Effector memory CD4-positive, alpha-beta T cell (primary cell): Measurements from ENCODE around the gene UGT2A3.

Experiments used
- DNase-seq, 3 donors: peaks; one replicate each; pipeline ENCODE4 v3.0.0-alpha.2; 2020
- H3K27ac ChIP-seq: 2 replicates; pipeline ENCODE4 v1.7.0; 2013; ENCODE audit warnings: mild to moderate bottlenecking, low read length, moderate library complexity; ENCODE audit not compliant: insufficient read depth, poor library complexity, severe bottlenecking
- H3K27me3 ChIP-seq: replicated peaks from 2 replicates; pipeline ENCODE4 v1.7.0; 2013; ENCODE audit warnings: mild to moderate bottlenecking, low read length; ENCODE audit not compliant: insufficient read depth, control insufficient read depth, poor library complexity, severe bottlenecking
- H3K36me3 ChIP-seq: 2 replicates; pipeline ENCODE4 v1.7.0; 2013; ENCODE audit warnings: mild to moderate bottlenecking, low read length, moderate library complexity; ENCODE audit not compliant: control insufficient read depth, insufficient read depth
- H3K4me1 ChIP-seq: 2 replicates; pipeline ENCODE4 v1.7.0; 2013; ENCODE audit warnings: low read length, mild to moderate bottlenecking; ENCODE audit not compliant: control insufficient read depth, insufficient read depth, poor library complexity, severe bottlenecking
- H3K4me3 ChIP-seq: 2 replicates; pipeline ENCODE4 v1.7.0; 2013; ENCODE audit warnings: low read length, low read depth, mild to moderate bottlenecking; ENCODE audit not compliant: insufficient read depth, poor library complexity, severe bottlenecking
- H3K9me3 ChIP-seq: 2 replicates; pipeline ENCODE4 v1.7.0; 2013; ENCODE audit warnings: mild to moderate bottlenecking, low read length, moderate library complexity; ENCODE audit not compliant: control insufficient read depth

Gene UGT2A3

GRCh38 chr4:68917016-68917415 lies 34.6 kb downstream of the UGT2A3 start:
- H3K9me3 ChIP-seq, result no peaks in the 10 kb centered on the region
- no peak overlapping the region for H3K4me3 ChIP-seq
- no peak overlapping the region for H3K27ac ChIP-seq
- DNase-seq, result no peak
- H3K27me3 ChIP-seq, result no peaks in the 10 kb centered on the region
- no peaks in the 10 kb centered on the region for H3K4me1 ChIP-seq
- H3K36me3 ChIP-seq, result no peaks in the 10 kb centered on the region

DNA sequence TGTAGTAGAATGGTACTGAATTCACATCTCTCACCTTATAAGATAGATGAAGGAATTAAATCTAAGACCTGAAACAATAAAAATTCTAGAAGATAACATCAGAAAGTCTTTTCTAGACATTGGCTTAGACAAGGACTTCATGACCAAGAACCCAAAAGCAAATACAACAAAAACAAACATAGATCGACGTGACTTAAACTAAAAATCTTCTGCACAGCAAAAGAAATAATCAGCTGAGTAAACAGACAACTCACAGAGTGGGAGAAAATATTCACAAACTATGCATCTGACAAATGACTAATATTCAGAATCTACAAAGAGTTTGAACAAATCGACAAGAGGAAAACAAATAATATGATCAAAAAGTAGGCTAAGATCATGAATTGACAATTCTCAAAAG lies 38.8 kb downstream of the UGT2A3 start:
- H3K27ac ChIP-seq, result no peak overlapping the region
- no peaks in the 10 kb centered on the region for H3K9me3 ChIP-seq
- no peaks in the 10 kb centered on the region for H3K27me3 ChIP-seq
- H3K4me3 ChIP-seq, result no peak overlapping the region
- H3K36me3 ChIP-seq, result no peaks in the 10 kb centered on the region
- H3K4me1 ChIP-seq, result no peaks in the 10 kb centered on the region
- no peak for DNase-seq

GRCh38 chr4:68909385-68909784 lies 42.2 kb downstream of the UGT2A3 start:
- H3K27me3 ChIP-seq, result no peaks in the 10 kb centered on the region
- no peaks in the 10 kb centered on the region for H3K36me3 ChIP-seq
- no peak overlapping the region for H3K27ac ChIP-seq
- no peak overlapping the region for H3K4me3 ChIP-seq
- no peaks in the 10 kb centered on the region for H3K9me3 ChIP-seq
- H3K4me1 ChIP-seq, result no peaks in the 10 kb centered on the region
- no peak for DNase-seq

- H3K4me3 ChIP-seq, result no peak overlapping the region
- no peaks in the 10 kb centered on the region for H3K9me3 ChIP-seq
- no peaks in the 10 kb centered on the region for H3K4me1 ChIP-seq
- H3K36me3 ChIP-seq, result no peaks in the 10 kb centered on the region
- DNase-seq, result no peak
- H3K27ac ChIP-seq, result no peak overlapping the region
- H3K27me3 ChIP-seq, result no peaks in the 10 kb centered on the region
Observed at GRCh38 chr4:68907788-68908700, 43.6 kb downstream of the UGT2A3 start.

- H3K36me3 ChIP-seq, result no peaks in the 10 kb centered on the region
- no peaks in the 10 kb centered on the region for H3K9me3 ChIP-seq
- no peaks in the 10 kb centered on the region for H3K27me3 ChIP-seq
- no peak overlapping the region for H3K27ac ChIP-seq
- no peaks in the 10 kb centered on the region for H3K4me1 ChIP-seq
- no peak overlapping the region for H3K4me3 ChIP-seq
- DNase-seq, result no peak
Observed at GRCh38 chr4:68907245-68907644, 44.4 kb downstream of the UGT2A3 start.

GRCh38 chr4:68906780-68907137 lies 44.8 kb downstream of the UGT2A3 start:
- no peaks in the 10 kb centered on the region for H3K4me1 ChIP-seq
- H3K4me3 ChIP-seq, result no peak overlapping the region

DNA sequence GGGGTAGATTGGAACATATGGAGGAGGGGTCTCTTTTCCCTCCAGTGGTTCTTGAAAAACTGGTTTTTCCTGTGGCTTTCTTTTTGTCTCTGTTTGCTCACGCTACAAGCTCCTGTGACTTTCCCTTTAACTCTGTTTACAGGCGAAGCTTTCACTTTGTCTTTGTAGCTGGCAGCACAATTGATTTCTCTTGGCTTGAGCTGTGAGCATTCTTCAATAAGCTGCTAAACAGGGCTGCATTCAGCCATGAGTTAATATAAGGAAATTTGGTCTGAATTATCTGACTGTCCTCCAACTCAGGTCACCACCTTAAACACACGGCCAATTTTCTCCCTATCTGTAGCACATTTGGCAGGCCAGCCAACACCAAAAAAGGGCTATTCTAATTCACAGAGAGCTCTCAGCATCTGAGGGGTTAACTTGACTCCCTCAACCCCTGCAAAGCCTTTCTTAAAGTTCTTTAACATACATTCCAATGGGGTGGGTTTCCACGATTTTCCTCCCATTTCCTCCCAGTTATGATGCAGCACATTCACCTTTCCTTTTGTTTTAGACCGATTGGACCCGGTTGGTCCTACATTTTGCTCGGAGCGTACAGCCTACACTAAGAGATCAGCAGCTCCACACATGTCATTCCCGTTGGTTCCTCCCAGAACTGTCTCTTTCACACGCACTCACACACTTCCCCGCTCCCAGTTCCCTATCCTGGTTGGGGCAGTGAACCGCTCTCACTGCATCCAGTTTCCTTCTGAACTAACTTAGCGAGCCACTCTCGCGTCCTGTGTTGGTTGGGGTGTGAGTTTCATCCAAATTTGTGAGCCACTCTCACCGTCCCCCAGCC lies 45.4 kb downstream of the UGT2A3 start:
- H3K27me3 ChIP-seq, result no peaks in the 10 kb centered on the region
- H3K36me3 ChIP-seq, result no peaks in the 10 kb centered on the region
- no peak for DNase-seq
- H3K4me1 ChIP-seq, result no peaks in the 10 kb centered on the region
- no peak overlapping the region for H3K27ac ChIP-seq
- H3K9me3 ChIP-seq, result no peaks in the 10 kb centered on the region
- H3K4me3 ChIP-seq, result no peak overlapping the region

More at GRCh38 chr4:68906780-68907137, 44.8 kb downstream of the UGT2A3 start:
- H3K27ac ChIP-seq, result no peak overlapping the region
- H3K9me3 ChIP-seq, result no peaks in the 10 kb centered on the region
- H3K36me3 ChIP-seq, result no peaks in the 10 kb centered on the region
- no peak for DNase-seq
- no peaks in the 10 kb centered on the region for H3K27me3 ChIP-seq

DNA sequence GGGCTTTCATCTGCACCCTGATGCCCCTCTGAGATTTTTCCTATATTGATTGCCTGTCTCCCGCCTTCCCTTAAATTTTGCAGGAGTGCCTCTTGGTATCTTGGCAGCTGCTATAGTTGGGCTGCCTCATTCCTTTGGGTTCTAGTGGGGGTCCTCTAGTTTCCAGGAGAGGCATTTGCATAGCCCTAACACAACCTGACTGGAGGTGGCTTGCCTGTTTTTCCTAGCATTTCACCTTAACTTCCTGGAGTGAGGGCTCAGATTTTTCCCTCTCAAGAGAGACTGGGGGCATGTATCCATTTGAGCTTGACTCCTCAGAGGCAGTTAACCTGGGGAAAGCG lies 46.0 kb downstream of the UGT2A3 start:
- Histone ChIP-seq H3K27ac (no peak overlapping the region), H3K9me3 (no peaks in the 10 kb centered on the region), H3K36me3 (no peaks in the 10 kb centered on the region), H3K4me1 (no peaks in the 10 kb centered on the region), H3K27me3 (no peaks in the 10 kb centered on the region), H3K4me3 (no peak overlapping the region)
- DNase-seq, result no peak

DNA sequence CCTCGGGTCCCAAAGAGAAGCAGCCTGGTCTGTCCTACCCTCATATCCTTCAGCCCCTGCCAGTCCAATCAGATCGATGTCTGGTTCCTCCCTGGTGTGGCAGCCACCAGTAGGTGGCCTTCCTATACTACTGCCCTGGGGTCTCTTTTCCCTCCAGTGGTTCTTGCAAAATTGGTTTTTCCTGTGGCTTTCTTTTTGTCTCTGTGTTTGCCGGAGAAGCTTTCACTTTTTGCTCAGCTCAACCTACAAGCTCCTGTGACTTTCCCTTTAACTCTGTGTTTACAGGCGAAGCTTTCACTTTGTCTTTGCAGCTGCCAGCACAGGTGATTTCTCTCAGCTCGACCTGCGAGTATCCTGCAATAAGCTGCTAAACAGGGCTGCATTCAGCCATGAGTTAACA lies 46.8 kb downstream of the UGT2A3 start:
- H3K27ac ChIP-seq, result no peak overlapping the region
- H3K36me3 ChIP-seq, result no peaks in the 10 kb centered on the region
- DNase-seq, result no peak
- no peaks in the 10 kb centered on the region for H3K27me3 ChIP-seq
- no peaks in the 10 kb centered on the region for H3K4me1 ChIP-seq
- no peaks in the 10 kb centered on the region for H3K9me3 ChIP-seq
- no peak overlapping the region for H3K4me3 ChIP-seq

GRCh38 chr4:68896749-68897148 lies 54.9 kb downstream of the UGT2A3 start:
- H3K36me3 ChIP-seq, result no peaks in the 10 kb centered on the region
- DNase-seq, result no peak
- no peaks in the 10 kb centered on the region for H3K27me3 ChIP-seq
- no peak overlapping the region for H3K4me3 ChIP-seq
- H3K4me1 ChIP-seq, result no peaks in the 10 kb centered on the region
- H3K27ac ChIP-seq, result no peak overlapping the region
- H3K9me3 ChIP-seq, result no peaks in the 10 kb centered on the region
